Measurements from ENCODE around the gene FAM170B. TPM values are rescaled to one million over a fixed set of nuclear protein-coding genes. Genes with fewer than 3 reads are reported as not detected.

The FAM170B gene
- total RNA-seq, 1 donor = not detected

- Histone ChIP-seq H3K4me2 (ENCODE audit: insufficient read depth, low read length) (no peak overlapping the region), H3K27ac (ENCODE audit: low read depth, low read length) (no peak overlapping the region), H4K20me1 (ENCODE audit: insufficient read depth, low read length) (peaks cover 12% of the 10 kb centered on the region), H3K9me3 (ENCODE audit: low read depth, low read length) (no peaks in the 10 kb centered on the region), H3K79me2 (ENCODE audit: insufficient read depth, low read length) (peaks cover 9% of the 10 kb centered on the region), H2AFZ (ENCODE audit: low read length) (no peak overlapping the region), H3K36me3 (ENCODE audit: insufficient read depth, low read length) (no peaks in the 10 kb centered on the region), H3K4me3 (ENCODE audit: insufficient read depth, low read length) (no peak overlapping the region), H3K4me1 (ENCODE audit: insufficient read depth, low read length) (peaks cover 13% of the 10 kb centered on the region), H3K27me3 (ENCODE audit: insufficient read depth, low read length) (no peaks in the 10 kb centered on the region)
- no peak for DNase-seq (ENCODE audit: insufficient read length, low spot score, missing footprints)
- no peak for TF ChIP-seq CTCF (IDR thresholded peaks at IDR 0.05; ENCODE audit: extremely low read depth, low read depth, low read length)
These were observed 21.0 kb downstream of the FAM170B start for GRCh38 chr10:49112851-49113250.

GRCh38 chr10:49112098-49112497 lies 21.7 kb downstream of the FAM170B start:
- H3K4me1 ChIP-seq (ENCODE audit: insufficient read depth, low read length) = peaks cover 13% of the 10 kb centered on the region
- no peak for DNase-seq (ENCODE audit: insufficient read length, low spot score, missing footprints)
- H4K20me1 ChIP-seq (ENCODE audit: insufficient read depth, low read length) = peaks cover 15% of the 10 kb centered on the region
- no peaks in the 10 kb centered on the region for H3K36me3 ChIP-seq (ENCODE audit: insufficient read depth, low read length)
- H3K27ac ChIP-seq (ENCODE audit: low read depth, low read length) = no peak overlapping the region
- H3K79me2 ChIP-seq (ENCODE audit: insufficient read depth, low read length) = peaks cover 9% of the 10 kb centered on the region
- no peaks in the 10 kb centered on the region for H3K9me3 ChIP-seq (ENCODE audit: low read depth, low read length)
- no peak overlapping the region for H2AFZ ChIP-seq (ENCODE audit: low read length)
- no peak for TF ChIP-seq CTCF (IDR thresholded peaks at IDR 0.05; ENCODE audit: extremely low read depth, low read depth, low read length)
- H3K4me3 ChIP-seq (ENCODE audit: insufficient read depth, low read length) = no peak overlapping the region
- no peaks in the 10 kb centered on the region for H3K27me3 ChIP-seq (ENCODE audit: insufficient read depth, low read length)
- H3K4me2 ChIP-seq (ENCODE audit: insufficient read depth, low read length) = no peak overlapping the region

GRCh38 chr10:49111320-49111698 lies 22.5 kb downstream of the FAM170B start:
- Histone ChIP-seq H3K36me3 (ENCODE audit: insufficient read depth, low read length) (no peaks in the 10 kb centered on the region), H3K79me2 (ENCODE audit: insufficient read depth, low read length) (peaks cover 9% of the 10 kb centered on the region), H3K4me1 (ENCODE audit: insufficient read depth, low read length) (peaks cover 15% of the 10 kb centered on the region), H3K4me2 (ENCODE audit: insufficient read depth, low read length) (no peak overlapping the region), H3K9me3 (ENCODE audit: low read depth, low read length) (no peaks in the 10 kb centered on the region), H3K27ac (ENCODE audit: low read depth, low read length) (no peak overlapping the region), H2AFZ (ENCODE audit: low read length) (no peak overlapping the region), H4K20me1 (ENCODE audit: insufficient read depth, low read length) (peaks cover 15% of the 10 kb centered on the region), H3K4me3 (ENCODE audit: insufficient read depth, low read length) (no peak overlapping the region), H3K27me3 (ENCODE audit: insufficient read depth, low read length) (no peaks in the 10 kb centered on the region)
- DNase-seq (ENCODE audit: insufficient read length, low spot score, missing footprints) = no peak
- TF ChIP-seq CTCF (IDR thresholded peaks at IDR 0.05; ENCODE audit: extremely low read depth, low read depth, low read length) = no peak

- H3K36me3 ChIP-seq (ENCODE audit: insufficient read depth, low read length) = no peaks in the 10 kb centered on the region
- no peak overlapping the region for H3K4me3 ChIP-seq (ENCODE audit: insufficient read depth, low read length)
- H4K20me1 ChIP-seq (ENCODE audit: insufficient read depth, low read length) = peaks cover 15% of the 10 kb centered on the region
- TF ChIP-seq CTCF (IDR thresholded peaks at IDR 0.05; ENCODE audit: extremely low read depth, low read depth, low read length) = no peak
- peaks cover 15% of the 10 kb centered on the region for H3K4me1 ChIP-seq (ENCODE audit: insufficient read depth, low read length)
- peak; percentile 48 for DNase-seq (ENCODE audit: insufficient read length, low spot score, missing footprints)
- no peaks in the 10 kb centered on the region for H3K9me3 ChIP-seq (ENCODE audit: low read depth, low read length)
- no peaks in the 10 kb centered on the region for H3K27me3 ChIP-seq (ENCODE audit: insufficient read depth, low read length)
- H3K4me2 ChIP-seq (ENCODE audit: insufficient read depth, low read length) = no peak overlapping the region
- H3K79me2 ChIP-seq (ENCODE audit: insufficient read depth, low read length) = peaks cover 9% of the 10 kb centered on the region
- H3K27ac ChIP-seq (ENCODE audit: low read depth, low read length) = no peak overlapping the region
- no peak overlapping the region for H2AFZ ChIP-seq (ENCODE audit: low read length)
These were observed 23.0 kb downstream of the FAM170B start for GRCh38 chr10:49110684-49111319.
